ENCODE measurements around the gene ARSK. TPM values are rescaled to one million over a fixed set of nuclear protein-coding genes. Genes with fewer than 3 reads are reported as not detected.

The ARSK gene
- total RNA-seq, 1 donor from 2014 or later, result 8.2 TPM

DNA sequence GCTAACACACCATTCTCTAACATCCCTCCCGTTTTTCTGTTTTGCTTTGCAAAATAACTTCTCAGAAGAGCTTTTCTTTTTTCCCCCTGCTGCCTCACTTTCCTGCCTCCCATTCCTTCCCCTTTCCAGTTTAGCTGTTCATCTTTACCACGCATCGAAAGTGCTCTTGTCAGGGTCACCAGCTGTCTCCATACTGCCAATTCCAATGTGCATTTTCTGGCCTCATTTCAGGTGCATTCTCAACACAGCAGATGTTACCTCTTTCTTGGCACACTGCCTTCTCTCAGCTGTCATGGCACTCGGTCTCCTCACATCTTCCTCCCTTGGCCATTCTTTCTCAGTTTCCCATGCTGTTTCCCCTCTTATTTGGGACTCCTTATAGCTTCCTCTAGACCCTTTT, 9.5 kb downstream of the ARSK start:
- no peak overlapping the region for H3K4me3 ChIP-seq (ENCODE audit: low read depth, low read length)
- no peaks in the 10 kb centered on the region for H3K36me3 ChIP-seq (ENCODE audit: control insufficient read depth, insufficient read depth, low read length)
- TF ChIP-seq, protein P1, sequence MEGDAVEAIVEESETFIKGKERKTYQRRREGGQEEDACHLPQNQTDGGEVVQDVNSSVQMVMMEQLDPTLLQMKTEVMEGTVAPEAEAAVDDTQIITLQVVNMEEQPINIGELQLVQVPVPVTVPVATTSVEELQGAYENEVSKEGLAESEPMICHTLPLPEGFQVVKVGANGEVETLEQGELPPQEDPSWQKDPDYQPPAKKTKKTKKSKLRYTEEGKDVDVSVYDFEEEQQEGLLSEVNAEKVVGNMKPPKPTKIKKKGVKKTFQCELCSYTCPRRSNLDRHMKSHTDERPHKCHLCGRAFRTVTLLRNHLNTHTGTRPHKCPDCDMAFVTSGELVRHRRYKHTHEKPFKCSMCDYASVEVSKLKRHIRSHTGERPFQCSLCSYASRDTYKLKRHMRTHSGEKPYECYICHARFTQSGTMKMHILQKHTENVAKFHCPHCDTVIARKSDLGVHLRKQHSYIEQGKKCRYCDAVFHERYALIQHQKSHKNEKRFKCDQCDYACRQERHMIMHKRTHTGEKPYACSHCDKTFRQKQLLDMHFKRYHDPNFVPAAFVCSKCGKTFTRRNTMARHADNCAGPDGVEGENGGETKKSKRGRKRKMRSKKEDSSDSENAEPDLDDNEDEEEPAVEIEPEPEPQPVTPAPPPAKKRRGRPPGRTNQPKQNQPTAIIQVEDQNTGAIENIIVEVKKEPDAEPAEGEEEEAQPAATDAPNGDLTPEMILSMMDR (IDR thresholded peaks at IDR 0.05; ENCODE audit: insufficient read depth, low read length, poor library complexity, severe bottlenecking), result no peak
- DNase-seq (ENCODE audit: low read depth), result no peak
- no peaks in the 10 kb centered on the region for H3K27me3 ChIP-seq (ENCODE audit: control insufficient read depth, insufficient read depth, low read length)

DNA sequence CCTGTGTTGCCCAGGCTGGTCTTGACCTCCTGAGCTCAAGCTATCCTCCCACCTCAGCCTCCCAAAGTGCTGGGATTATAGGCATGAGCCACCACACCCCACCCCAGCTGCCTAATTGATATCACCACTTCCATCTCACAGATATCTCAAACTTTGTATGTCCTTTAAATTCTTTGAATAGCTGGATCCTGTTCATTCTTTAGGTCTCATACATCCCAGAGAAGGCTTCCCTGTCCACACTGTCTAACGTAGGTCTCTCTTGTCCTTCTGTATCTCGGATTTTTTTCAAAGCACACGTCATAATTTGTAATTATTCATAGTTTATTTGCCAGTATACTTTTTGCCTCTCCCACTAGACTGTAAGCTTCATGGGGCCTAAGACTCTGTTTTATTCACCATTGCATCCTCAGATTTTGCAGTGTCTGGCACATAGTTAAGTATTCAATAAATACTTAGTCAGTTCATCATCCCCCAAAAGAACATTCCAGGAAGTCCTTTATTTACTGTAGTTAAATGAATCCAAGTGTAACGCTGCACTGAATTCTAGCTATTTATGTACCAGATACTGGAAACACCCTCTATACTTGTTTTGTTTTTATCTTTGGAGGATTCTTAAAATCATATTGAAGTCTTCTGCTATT, 10.5 kb downstream of the ARSK start:
- no peak for DNase-seq (ENCODE audit: low read depth)
- Histone ChIP-seq H3K4me3 (ENCODE audit: low read depth, low read length) (no peak overlapping the region), H3K27me3 (ENCODE audit: control insufficient read depth, insufficient read depth, low read length) (no peaks in the 10 kb centered on the region), H3K36me3 (ENCODE audit: control insufficient read depth, insufficient read depth, low read length) (no peaks in the 10 kb centered on the region)
- TF ChIP-seq, protein P1 (IDR thresholded peaks at IDR 0.05; ENCODE audit: insufficient read depth, low read length, poor library complexity, severe bottlenecking), result no peak

DNA sequence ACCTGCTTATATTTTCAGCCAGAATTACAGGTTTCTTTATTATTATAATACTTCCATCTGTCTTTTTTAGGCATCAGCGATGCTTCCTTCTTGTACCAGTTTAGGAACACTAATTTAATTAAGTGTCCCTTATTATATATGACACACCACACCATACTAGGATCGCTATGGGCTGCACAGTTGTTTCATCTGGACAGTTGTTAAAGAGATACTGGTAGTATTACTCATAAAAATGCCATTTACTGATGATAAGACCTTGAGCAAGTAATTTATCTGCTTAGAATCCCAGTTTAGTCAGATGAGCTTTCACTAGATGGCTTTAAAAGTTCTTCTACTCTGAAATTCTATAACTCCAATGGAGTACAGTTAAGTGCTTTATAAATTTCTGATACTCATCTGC, 17.1 kb downstream of the ARSK start:
- H3K4me3 ChIP-seq (ENCODE audit: low read depth, low read length), result no peak overlapping the region
- DNase-seq (ENCODE audit: low read depth), result no peak
- no peaks in the 10 kb centered on the region for H3K27me3 ChIP-seq (ENCODE audit: control insufficient read depth, insufficient read depth, low read length)
- no peaks in the 10 kb centered on the region for H3K36me3 ChIP-seq (ENCODE audit: control insufficient read depth, insufficient read depth, low read length)
- TF ChIP-seq, protein P1 (IDR thresholded peaks at IDR 0.05; ENCODE audit: insufficient read depth, low read length, poor library complexity, severe bottlenecking), result no peak

DNA sequence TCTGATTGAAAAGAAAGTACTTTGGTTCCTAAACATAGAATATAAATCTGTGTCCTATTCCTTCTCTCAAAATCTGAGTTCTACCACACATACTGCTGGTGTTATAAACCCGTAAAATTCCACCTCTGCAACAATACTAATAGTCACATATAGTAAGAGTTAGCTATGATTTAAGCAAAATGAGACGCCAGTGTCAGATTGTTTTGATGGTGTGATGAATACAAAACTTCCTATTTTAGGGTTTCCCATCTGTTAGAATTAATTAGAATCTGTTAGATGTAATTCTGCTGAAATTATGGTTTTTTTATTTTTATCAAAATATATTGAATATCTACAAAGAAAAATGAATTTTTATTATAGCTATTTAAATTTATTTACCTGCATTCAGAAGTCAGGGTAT, 26.7 kb downstream of the ARSK start:
- Histone ChIP-seq H3K4me3 (ENCODE audit: low read depth, low read length) (no peak overlapping the region), H3K36me3 (ENCODE audit: control insufficient read depth, insufficient read depth, low read length) (no peaks in the 10 kb centered on the region), H3K27me3 (ENCODE audit: control insufficient read depth, insufficient read depth, low read length) (no peaks in the 10 kb centered on the region)
- no peak for DNase-seq (ENCODE audit: low read depth)
- TF ChIP-seq, protein P1 (IDR thresholded peaks at IDR 0.05; ENCODE audit: insufficient read depth, low read length, poor library complexity, severe bottlenecking), result no peak

DNA sequence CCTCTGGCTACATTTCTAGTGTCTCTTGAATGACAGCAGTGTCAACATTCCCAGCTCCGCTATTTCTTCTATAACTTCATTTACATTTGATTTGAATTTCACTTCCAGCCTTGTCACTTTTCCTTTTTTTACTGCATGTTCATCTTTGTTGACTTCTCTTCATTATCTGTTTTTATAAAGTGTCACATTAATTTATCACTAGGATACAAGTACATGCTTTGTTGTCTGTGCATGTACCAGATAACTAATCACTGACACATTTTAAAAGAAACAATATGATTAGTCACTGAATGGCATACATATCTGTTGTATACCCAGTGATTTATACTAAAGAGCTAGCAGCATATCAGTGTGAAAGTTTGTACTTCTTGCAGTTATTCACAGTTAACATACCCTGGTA, 29.1 kb downstream of the ARSK start:
- TF ChIP-seq, protein P1 (IDR thresholded peaks at IDR 0.05; ENCODE audit: insufficient read depth, low read length, poor library complexity, severe bottlenecking), result no peak
- no peaks in the 10 kb centered on the region for H3K27me3 ChIP-seq (ENCODE audit: control insufficient read depth, insufficient read depth, low read length)
- no peaks in the 10 kb centered on the region for H3K36me3 ChIP-seq (ENCODE audit: control insufficient read depth, insufficient read depth, low read length)
- no peak overlapping the region for H3K4me3 ChIP-seq (ENCODE audit: low read depth, low read length)
- no peak for DNase-seq (ENCODE audit: low read depth)

DNA sequence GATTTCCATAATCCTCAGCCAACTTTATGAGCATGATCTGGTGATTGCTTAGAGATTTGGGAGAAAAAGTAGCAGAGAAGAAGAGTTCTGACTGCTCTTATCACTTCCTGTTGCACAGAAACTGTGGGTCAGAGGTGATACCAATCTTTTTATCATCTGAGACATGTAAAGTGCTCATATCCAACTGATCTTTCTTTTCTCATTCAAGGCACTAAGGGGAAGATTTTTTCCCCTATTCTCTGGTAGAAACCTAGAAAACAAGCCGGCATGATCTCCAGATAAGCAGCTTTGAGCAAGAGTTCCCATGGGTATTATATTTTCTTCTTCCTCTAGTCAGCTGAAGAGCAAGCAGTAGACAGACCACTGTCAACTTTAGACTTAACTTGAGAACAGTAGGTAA, 36.0 kb downstream of the ARSK start:
- DNase-seq (ENCODE audit: low read depth), result no peak
- Histone ChIP-seq H3K4me3 (ENCODE audit: low read depth, low read length) (no peak overlapping the region), H3K27me3 (ENCODE audit: control insufficient read depth, insufficient read depth, low read length) (no peaks in the 10 kb centered on the region), H3K36me3 (ENCODE audit: control insufficient read depth, insufficient read depth, low read length) (no peaks in the 10 kb centered on the region)
- TF ChIP-seq, protein P1 (IDR thresholded peaks at IDR 0.05; ENCODE audit: insufficient read depth, low read length, poor library complexity, severe bottlenecking), result no peak

Measured in kidney epithelial cell (primary cell).